HUES64 (cell line): ENCODE results near the gene MAPK11.

Experiments used
- H3K27ac ChIP-seq: 2 replicates; pipeline ENCODE4 v1.7.0; 2013; ENCODE audit warnings: low read depth, low read length, inconsistent platforms
- H3K27me3 ChIP-seq: 2 replicates; pipeline ENCODE4 v1.6.1; 2013; ENCODE audit warnings: mild to moderate bottlenecking, low read length; ENCODE audit not compliant: insufficient read depth
- H3K36me3 ChIP-seq: 2 replicates; pipeline ENCODE4 v1.6.1; 2013; ENCODE audit warnings: mild to moderate bottlenecking, low read length; ENCODE audit not compliant: insufficient read depth
- H3K4me1 ChIP-seq: 2 replicates; pipeline ENCODE4 v1.6.1; 2013; ENCODE audit warnings: mild to moderate bottlenecking, low read length, moderate library complexity; ENCODE audit not compliant: insufficient read depth
- H3K4me3 ChIP-seq: 2 replicates; pipeline ENCODE4 v1.5.1; 2013; ENCODE audit warnings: mild to moderate bottlenecking, low read length, moderate library complexity
- H3K9ac ChIP-seq: 2 replicates; pipeline ENCODE4 v1.6.1; 2013; ENCODE audit warnings: mild to moderate bottlenecking, low read depth, low read length
- H3K9me3 ChIP-seq: 2 replicates; pipeline ENCODE4 v1.6.1; 2013; ENCODE audit warnings: low read depth, low read length; ENCODE audit not compliant: insufficient read depth
- WGBS: fragments of 150-250, 120-280 bp; methylation state at CpG from one replicate; pipeline ENCODE4 v1.1.7; 2013; ENCODE audit warnings: missing lambda C conversion rate; 5-methylcytosine and 5-hydroxymethylcytosine counted together

The MAPK11 gene

GRCh38 chr22:50301581-50301991 is 31.4 kb upstream of the MAPK11 start:
- H3K4me1 ChIP-seq, result peaks cover 12% of the 10 kb centered on the region; the same call in 1 of the 2 replicates
- WGBS, result 92% methylated on average over 17 of the region's 17 CpGs
- H3K27ac ChIP-seq, result no peak overlapping the region
- peaks cover 9% of the 10 kb centered on the region for H3K27me3 ChIP-seq
- no peak overlapping the region for H3K4me3 ChIP-seq
- no peaks in the 10 kb centered on the region for H3K9me3 ChIP-seq
- H3K9ac ChIP-seq, result no peak overlapping the region
- H3K36me3 ChIP-seq, result no peaks in the 10 kb centered on the region

- no peak overlapping the region for H3K9ac ChIP-seq
- H3K9me3 ChIP-seq, result no peaks in the 10 kb centered on the region
- peaks cover 6% of the 10 kb centered on the region; the same call in 1 of the 2 replicates for H3K4me1 ChIP-seq
- H3K4me3 ChIP-seq, result peak overlapping the region; percentile 47; the same call in 1 of the 2 replicates
- no peaks in the 10 kb centered on the region for H3K36me3 ChIP-seq
- no peak overlapping the region for H3K27ac ChIP-seq
- H3K27me3 ChIP-seq, result peaks cover 5% of the 10 kb centered on the region
- WGBS, result 67% methylated on average over 14 of the region's 14 CpGs
These were observed 30.6 kb upstream of the MAPK11 start for GRCh38 chr22:50300620-50301257.

DNA sequence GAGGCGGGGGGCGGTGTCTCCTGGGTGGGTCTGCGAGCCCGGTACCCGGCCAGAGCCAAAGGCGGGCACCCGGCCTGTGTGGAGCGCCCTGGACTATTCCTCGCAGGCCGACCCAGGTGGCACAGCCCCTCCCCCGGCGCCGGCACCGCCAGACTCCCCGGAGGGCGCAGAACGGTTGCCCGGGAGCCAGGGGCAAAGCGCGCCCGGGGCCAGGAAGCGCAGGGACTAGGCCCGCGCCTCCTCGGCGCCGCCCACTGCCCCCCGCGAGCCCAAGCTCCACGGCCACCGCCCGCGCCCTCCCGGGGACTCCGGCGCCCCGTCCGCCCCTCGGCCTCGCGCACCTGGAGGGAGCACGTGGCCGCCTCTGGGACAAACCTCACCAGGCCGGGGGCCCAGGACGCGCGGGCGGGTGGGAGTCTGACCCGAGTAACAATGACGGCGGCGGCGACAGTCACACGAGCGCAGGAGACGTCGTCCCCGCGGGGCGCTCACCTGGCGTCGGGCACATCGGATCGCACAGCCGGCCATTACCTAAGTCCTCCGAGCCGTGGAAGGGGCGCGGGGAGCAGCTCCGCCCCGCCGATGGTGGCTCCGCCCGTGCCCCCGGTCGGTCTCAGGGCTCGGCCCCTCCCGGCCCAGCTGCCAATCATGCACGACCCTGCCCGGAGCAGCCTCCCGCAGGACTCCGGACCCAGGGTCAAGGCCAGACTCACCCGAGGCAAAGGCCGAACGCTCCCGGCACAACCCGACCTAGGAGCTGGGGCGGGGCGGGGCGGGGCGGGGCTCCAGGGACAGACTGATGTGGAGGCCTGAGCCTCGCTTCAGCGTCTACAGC is 29.8 kb upstream of the MAPK11 start:
- Histone ChIP-seq H3K4me1 (peaks cover 5% of the 10 kb centered on the region; the same call in 1 of the 2 replicates), H3K4me3 (peak overlapping the region; percentile 47), H3K27me3 (peaks cover 5% of the 10 kb centered on the region), H3K27ac (no peak overlapping the region), H3K9me3 (no peaks in the 10 kb centered on the region), H3K36me3 (no peaks in the 10 kb centered on the region), H3K9ac (peak overlapping the region; percentile 17)
- 3% methylated on average over 93 of the region's 93 CpGs for WGBS

DNA sequence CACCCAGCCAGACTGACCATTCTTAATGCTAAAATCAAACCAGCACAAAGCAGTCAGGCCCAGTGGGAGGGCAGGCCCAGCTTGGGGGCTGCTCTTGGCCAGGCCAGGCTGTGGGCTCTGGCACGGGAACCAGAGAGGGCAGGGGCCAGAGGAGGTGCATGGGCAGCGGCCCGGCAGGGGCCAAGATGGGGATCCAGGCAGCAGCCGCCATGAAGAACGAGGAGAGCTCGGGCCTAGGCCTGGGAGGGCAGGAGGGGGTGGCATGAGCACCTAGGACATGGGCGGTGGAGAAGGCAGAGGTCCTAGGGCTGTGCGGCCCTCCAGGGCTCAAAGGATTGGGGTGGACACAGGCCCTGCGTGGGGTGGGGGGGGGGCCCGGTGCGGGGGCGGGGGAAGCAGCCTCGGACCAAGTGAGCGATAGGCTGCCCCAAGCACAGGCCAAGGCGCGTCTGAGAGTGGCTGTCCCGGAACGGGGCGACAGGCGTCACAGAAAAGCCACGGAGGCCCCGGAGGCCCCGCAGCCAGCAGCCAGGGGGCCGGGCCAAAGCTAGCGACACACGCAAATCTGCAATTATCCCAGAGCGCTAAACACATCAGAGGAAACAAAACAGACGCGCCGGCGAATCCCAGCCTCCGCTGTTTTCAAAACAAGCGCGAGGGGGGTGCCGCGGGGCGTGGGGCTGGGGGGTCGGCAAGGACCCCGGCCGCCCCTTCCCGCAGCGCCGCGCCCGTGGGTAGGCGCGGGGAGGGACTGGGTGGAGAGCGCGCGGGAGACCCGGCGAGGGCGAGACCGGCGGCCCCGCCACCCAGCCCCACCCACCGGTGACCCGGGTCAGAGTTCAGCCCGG is 29.0 kb upstream of the MAPK11 start:
- Histone ChIP-seq H3K36me3 (no peaks in the 10 kb centered on the region), H3K9me3 (no peaks in the 10 kb centered on the region), H3K4me3 (peak overlapping the region; percentile 47), H3K9ac (0 out of 2 replicates have a peak overlapping the region, but pooled peaks have one; percentile 17), H3K27me3 (peaks cover 5% of the 10 kb centered on the region), H3K4me1 (peaks cover 8% of the 10 kb centered on the region), H3K27ac (no peak overlapping the region)
- 19% methylated on average over 57 of the region's 59 CpGs for WGBS

DNA sequence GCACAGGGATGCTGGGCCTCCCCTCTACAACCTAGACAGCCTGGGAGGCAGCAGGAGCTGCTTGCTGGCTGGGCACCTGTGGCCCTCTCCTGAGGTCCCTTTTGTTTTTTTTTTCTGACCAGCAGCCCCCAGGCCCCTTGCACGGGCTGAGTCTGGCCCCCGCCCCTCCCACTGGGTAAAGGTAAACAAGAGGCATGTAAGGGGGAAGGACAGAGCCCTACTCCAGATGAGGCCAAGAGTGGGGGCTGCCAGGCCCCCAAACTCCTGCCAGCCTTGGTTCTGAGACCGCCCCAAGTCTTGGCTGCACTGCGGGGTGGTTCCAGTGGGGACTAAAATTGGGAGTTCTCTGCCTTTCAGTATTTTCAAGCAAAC is 28.1 kb upstream of the MAPK11 start:
- 81% methylated on average over 4 of the region's 4 CpGs for WGBS
- no peaks in the 10 kb centered on the region for H3K36me3 ChIP-seq
- no peaks in the 10 kb centered on the region for H3K9me3 ChIP-seq
- peaks cover 5% of the 10 kb centered on the region for H3K27me3 ChIP-seq
- no peak overlapping the region for H3K9ac ChIP-seq
- H3K4me1 ChIP-seq, result peaks cover 10% of the 10 kb centered on the region
- H3K27ac ChIP-seq, result no peak overlapping the region
- no peak overlapping the region for H3K4me3 ChIP-seq

- Histone ChIP-seq H3K36me3 (no peaks in the 10 kb centered on the region), H3K9me3 (no peaks in the 10 kb centered on the region), H3K27ac (no peak overlapping the region), H3K4me1 (peaks cover 15% of the 10 kb centered on the region), H3K27me3 (peaks cover 5% of the 10 kb centered on the region), H3K4me3 (no peak overlapping the region), H3K9ac (no peak overlapping the region)
- 92% methylated on average over 20 of the region's 20 CpGs for WGBS
These were observed 27.5 kb upstream of the MAPK11 start for GRCh38 chr22:50297510-50298265.

DNA sequence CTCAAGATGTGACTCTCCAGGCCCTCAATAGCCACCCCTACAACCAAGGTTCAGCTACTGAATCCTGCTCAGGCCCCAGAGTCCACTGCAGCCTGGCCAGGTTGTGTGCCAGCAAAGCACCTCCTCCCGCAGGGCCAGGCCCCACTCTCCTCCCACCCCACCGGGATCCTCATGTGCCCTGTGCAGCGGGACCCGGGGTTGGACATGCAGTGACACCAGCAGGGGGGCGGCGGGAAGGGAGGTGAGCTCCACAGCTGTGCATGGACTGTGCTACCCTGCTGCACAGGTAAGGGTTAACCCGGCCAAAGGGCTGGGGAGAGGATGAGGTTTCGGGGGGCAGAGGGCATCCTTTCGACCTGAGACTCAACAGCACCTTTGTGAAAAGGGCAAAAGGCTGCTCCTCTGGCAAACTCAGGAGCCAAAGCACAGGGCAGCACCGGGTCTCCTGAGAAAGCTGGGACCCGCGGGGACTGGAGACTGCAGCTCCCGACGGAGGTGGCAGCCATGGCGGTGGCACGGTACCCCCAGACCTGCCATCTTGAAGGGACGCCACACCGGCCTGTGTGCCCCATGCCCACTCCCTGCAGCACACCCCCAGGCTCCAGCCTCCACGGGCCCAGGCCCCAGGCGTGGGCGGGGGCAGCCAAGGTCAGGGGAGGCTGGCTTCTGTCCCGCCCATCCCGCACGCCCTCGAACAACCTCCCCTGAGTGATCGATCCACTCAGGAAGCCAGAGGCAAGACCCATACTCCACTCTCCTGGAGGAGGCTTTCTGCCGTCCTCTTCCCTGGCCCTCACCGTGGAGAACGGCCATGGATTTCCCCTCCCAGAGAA is 26.7 kb upstream of the MAPK11 start:
- no peak overlapping the region for H3K4me3 ChIP-seq
- peaks cover 18% of the 10 kb centered on the region for H3K4me1 ChIP-seq
- H3K27ac ChIP-seq, result no peak overlapping the region
- H3K36me3 ChIP-seq, result no peaks in the 10 kb centered on the region
- H3K9me3 ChIP-seq, result no peaks in the 10 kb centered on the region
- WGBS, result 92% methylated on average over 29 of the region's 29 CpGs
- no peak overlapping the region for H3K9ac ChIP-seq
- peaks cover 5% of the 10 kb centered on the region for H3K27me3 ChIP-seq

DNA sequence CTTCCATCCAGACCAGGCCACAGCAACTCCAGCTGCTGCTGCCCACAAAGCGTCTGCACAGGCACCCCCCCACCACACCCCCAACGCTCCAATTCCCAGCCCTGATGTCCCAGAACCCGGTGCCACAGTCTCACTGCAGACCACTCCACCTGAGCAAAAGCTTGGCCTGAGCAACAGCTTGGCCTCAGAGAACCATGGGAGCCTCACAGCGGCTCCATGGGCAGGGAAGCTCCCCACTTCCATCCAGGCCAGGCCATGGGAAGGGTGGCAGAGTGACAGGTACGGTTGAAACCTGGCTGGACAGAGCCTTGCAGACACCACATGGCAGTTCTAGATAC is 24.1 kb upstream of the MAPK11 start:
- Histone ChIP-seq H3K27ac (peak overlapping the region; percentile 93), H3K9ac (peak overlapping the region; percentile 69), H3K4me3 (no peak overlapping the region), H3K4me1 (peaks cover 18% of the 10 kb centered on the region), H3K27me3 (no peaks in the 10 kb centered on the region), H3K36me3 (peaks cover 11% of the 10 kb centered on the region), H3K9me3 (no peaks in the 10 kb centered on the region)
- 84% methylated on average over 5 of the region's 5 CpGs for WGBS

DNA sequence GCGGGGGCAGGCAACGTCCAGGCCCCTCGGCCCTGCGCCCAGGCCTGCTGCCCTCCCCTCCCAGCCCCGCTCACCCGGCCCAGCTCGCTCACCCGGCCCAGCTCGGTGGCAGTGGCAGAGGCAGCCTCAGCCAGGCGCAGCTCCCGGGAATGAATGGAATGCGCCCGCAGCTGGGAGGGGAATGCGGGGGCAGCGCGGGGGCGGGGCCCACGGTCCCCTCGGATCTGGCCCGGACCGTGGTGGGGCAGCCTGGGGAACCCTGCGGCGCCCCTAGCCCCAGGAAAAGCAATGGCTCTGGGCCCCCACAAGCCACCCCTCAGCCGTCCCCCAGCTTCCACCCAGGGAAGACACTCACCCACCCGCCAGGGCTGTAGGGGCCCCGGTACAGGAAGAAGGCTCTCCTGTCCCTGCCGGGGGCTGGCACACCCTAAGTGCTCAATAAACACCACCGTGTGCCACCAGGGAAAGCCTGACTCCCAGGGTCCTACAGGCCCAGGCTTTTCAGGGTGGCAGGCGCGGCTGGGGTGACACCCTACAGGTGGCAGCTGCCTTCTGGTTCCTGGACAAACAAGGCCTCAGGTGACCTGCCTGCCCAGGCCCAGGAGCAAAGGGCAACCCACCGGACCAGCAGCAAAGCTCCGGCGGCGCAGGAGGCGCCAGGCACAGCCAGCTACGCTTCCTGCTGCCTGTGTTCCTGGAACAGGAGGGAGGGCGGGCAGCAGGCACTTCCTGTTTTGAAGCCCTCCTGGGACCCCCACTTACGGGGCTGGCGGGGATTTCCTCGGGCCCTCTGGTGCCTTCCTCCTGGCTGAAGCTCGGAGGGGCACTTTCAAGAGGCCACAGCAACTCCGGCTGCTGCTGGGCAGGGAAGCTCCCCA is 23.5 kb upstream of the MAPK11 start:
- peaks cover 18% of the 10 kb centered on the region for H3K4me1 ChIP-seq
- 28% methylated on average over 42 of the region's 42 CpGs for WGBS
- peak overlapping the region; percentile 93 for H3K27ac ChIP-seq
- H3K9me3 ChIP-seq, result no peaks in the 10 kb centered on the region
- no peaks in the 10 kb centered on the region for H3K27me3 ChIP-seq
- H3K4me3 ChIP-seq, result peak overlapping the region; percentile 27; the same call in 1 of the 2 replicates
- peaks cover 17% of the 10 kb centered on the region for H3K36me3 ChIP-seq
- peak overlapping the region; percentile 69 for H3K9ac ChIP-seq
